IMR-90 (cell line): ENCODE data around the gene GNAI2. TPM values are rescaled to one million over a fixed set of nuclear protein-coding genes. Genes with fewer than 3 reads are reported as not detected.

ENCODE experiments used
- ATAC-seq: fragments of 200-7000 bp; cut with Tn5 transposase; 2 replicates; pipeline ENCODE4 v1.9.1; 2020; ENCODE audit warnings: low read depth, mild to moderate bottlenecking, moderate library complexity
- BruUV-seq: library from RNA; stranded (reverse); fragments of 400-500 nt; replicated peaks from 2 replicates; lab custom pipeline; 2021; lab: Mats Ljungman, UMichigan
- CTCF ChIA-PET: fragments of 300-600 bp; formaldehyde crosslinking; extraction: SDS; loops from one replicate; lab custom pipeline; 2021; ENCODE audit warnings: antibody characterized with exemption; lab: Yijun Ruan, JAX
- POLR2A ChIA-PET: fragments of 300-600 bp; sonication (Branson Sonifier 250); formaldehyde crosslinking; loops from one replicate; lab custom pipeline; 2022; ENCODE audit warnings: antibody characterized with exemption; ENCODE audit not compliant: unreplicated experiment; lab: Charles Lee
- DNase-seq: peaks from one replicate; pipeline ENCODE4 v3.0.0; 2013
- H2AFZ ChIP-seq: replicated peaks from 2 replicates; pipeline ENCODE3; 2013; ENCODE audit warnings: low read length, mild to moderate bottlenecking; ENCODE audit not compliant: poor library complexity
- H2AK5ac ChIP-seq: 2 replicates; pipeline ENCODE4 v1.6.1; 2013; ENCODE audit warnings: low read depth, low read length, inconsistent platforms
- H2AK9ac ChIP-seq: replicated peaks from 2 replicates; pipeline ENCODE3; 2013; ENCODE audit warnings: mild to moderate bottlenecking, low read depth, low read length, moderate library complexity; ENCODE audit not compliant: poor library complexity
- H2BK120ac ChIP-seq: 2 replicates; pipeline ENCODE4 v1.6.1; 2013; ENCODE audit warnings: low read depth, low read length, inconsistent platforms
- H2BK15ac ChIP-seq: 3 replicates; pipeline ENCODE4 v1.6.1; 2013; ENCODE audit warnings: low read depth, low read length, inconsistent platforms
- H2BK20ac ChIP-seq: 2 replicates; pipeline ENCODE4 v1.6.1; 2013; ENCODE audit warnings: low read depth, mild to moderate bottlenecking, inconsistent platforms, low read length, moderate library complexity
- H2BK5ac ChIP-seq: 2 replicates; pipeline ENCODE4 v1.6.1; 2013; ENCODE audit warnings: mild to moderate bottlenecking, low read depth, low read length, inconsistent platforms; ENCODE audit not compliant: poor library complexity, severe bottlenecking
- H3K14ac ChIP-seq: replicated peaks from 2 replicates; pipeline ENCODE4 v1.6.1; 2013; ENCODE audit warnings: low read depth, low read length, inconsistent platforms
- H3K18ac ChIP-seq: 2 replicates; pipeline ENCODE4 v1.6.1; 2013; ENCODE audit warnings: low read depth, low read length, control low read depth
- H3K23ac ChIP-seq: 2 replicates; pipeline ENCODE4 v1.6.1; 2013; ENCODE audit warnings: low read depth, low read length, inconsistent platforms
- H3K27ac ChIP-seq: 2 replicates; pipeline ENCODE4 v1.5.1; 2013; ENCODE audit warnings: mild to moderate bottlenecking, control low read depth, low read length; ENCODE audit not compliant: insufficient read depth
- H3K27me3 ChIP-seq: 2 replicates; pipeline ENCODE4 v1.6.1; 2013; ENCODE audit warnings: low read length; ENCODE audit not compliant: control insufficient read depth, insufficient read depth
- H3K36me3 ChIP-seq: 2 replicates; pipeline ENCODE4 v1.6.1; 2013; ENCODE audit warnings: low read length, mixed read lengths; ENCODE audit not compliant: control insufficient read depth, insufficient read depth
- H3K4ac ChIP-seq: 2 replicates; pipeline ENCODE4 v1.6.1; 2013; ENCODE audit warnings: low read depth, low read length, inconsistent platforms
- H3K4me1 ChIP-seq: 2 replicates; pipeline ENCODE4 v1.6.1; 2013; ENCODE audit warnings: low read length, mixed read lengths; ENCODE audit not compliant: control insufficient read depth, insufficient read depth
- H3K4me2 ChIP-seq: 2 replicates; pipeline ENCODE4 v1.6.1; 2013; ENCODE audit warnings: low read depth, mild to moderate bottlenecking, control low read depth, low read length, moderate library complexity
- H3K4me3 ChIP-seq: 2 replicates; pipeline ENCODE4 v1.5.1; 2013; ENCODE audit warnings: low read depth, mild to moderate bottlenecking, control low read depth, low read length, moderate library complexity; ENCODE audit not compliant: insufficient read depth
- H3K56ac ChIP-seq: 2 replicates; pipeline ENCODE4 v1.6.1; 2013; ENCODE audit warnings: low read length, inconsistent platforms; ENCODE audit not compliant: insufficient read depth; ENCODE audit errors: extremely low read depth
- H3K79me1 ChIP-seq, 2 experiments: 2 replicates each; pipeline ENCODE4 v1.6.1; 2013; ENCODE audit warnings: low read length in 2 of 2, inconsistent platforms in 1 of 2, low read depth in 1 of 2
- H3K9ac ChIP-seq: 2 replicates; pipeline ENCODE4 v1.6.1; 2013; ENCODE audit warnings: low read depth, low read length, control low read depth
- H3K9me1 ChIP-seq: 2 replicates; pipeline ENCODE4 v1.6.1; 2013; ENCODE audit warnings: low read length, inconsistent platforms; ENCODE audit not compliant: insufficient read depth
- H3K9me3 ChIP-seq: 2 replicates; pipeline ENCODE4 v1.6.1; 2013; ENCODE audit warnings: low read length; ENCODE audit not compliant: control insufficient read depth, insufficient read depth
- H4K20me1 ChIP-seq: 2 replicates; pipeline ENCODE4 v1.6.1; 2013; ENCODE audit warnings: low read length, inconsistent platforms; ENCODE audit not compliant: insufficient read depth
- H4K5ac ChIP-seq: 2 replicates; pipeline ENCODE4 v1.6.1; 2013; ENCODE audit warnings: mild to moderate bottlenecking, low read depth, low read length, control low read depth
- H4K8ac ChIP-seq, 2 experiments: 2 replicates each; pipeline ENCODE4 v1.6.1; 2013; ENCODE audit warnings: low read depth in 2 of 2, low read length in 2 of 2, control low read depth in 1 of 2, inconsistent platforms in 1 of 2
- H4K91ac ChIP-seq: 2 replicates; pipeline ENCODE4 v1.6.1; 2013; ENCODE audit warnings: low read depth, low read length, inconsistent platforms; ENCODE audit not compliant: insufficient read depth
- BHLHE40 ChIP-seq: fragments of 150-350 bp; IDR thresholded peaks from 2 replicates; pipeline ENCODE4 v1.6.1; 2016; ENCODE audit warnings: mild to moderate bottlenecking, low read depth, low read length
- CEBPB ChIP-seq: IDR thresholded peaks from 2 replicates; pipeline ENCODE4 v1.6.1; 2012; ENCODE audit warnings: low read depth, low read length, improper control_type of control experiment
- CHD1 ChIP-seq: IDR thresholded peaks from 2 replicates; pipeline ENCODE4 v1.6.1; 2012; ENCODE audit warnings: low read depth, low read length, improper control_type of control experiment
- MAFK ChIP-seq: IDR thresholded peaks from 2 replicates; pipeline ENCODE4 v1.6.1; 2012; ENCODE audit warnings: low read depth, low read length, improper control_type of control experiment
- MAZ ChIP-seq: IDR thresholded peaks from 2 replicates; pipeline ENCODE4 v1.6.1; 2012; ENCODE audit warnings: low read depth, mild to moderate bottlenecking, low read length, improper control_type of control experiment, moderate library complexity, borderline replicate concordance
- MXI1 ChIP-seq: IDR thresholded peaks from 2 replicates; pipeline ENCODE4 v1.6.1; 2012; ENCODE audit warnings: low read depth, mild to moderate bottlenecking, low read length, moderate library complexity, borderline replicate concordance
- NFE2L2 ChIP-seq: fragments of 150-350 bp; IDR thresholded peaks from 2 replicates; pipeline ENCODE4 v1.6.1; 2016; ENCODE audit warnings: low read depth, mild to moderate bottlenecking, low read length
- RAD21 ChIP-seq: IDR thresholded peaks from 2 replicates; pipeline ENCODE4 v1.6.1; 2012; ENCODE audit warnings: low read length, improper control_type of control experiment
- RCOR1 ChIP-seq: IDR thresholded peaks from 2 replicates; pipeline ENCODE4 v1.6.1; 2012; ENCODE audit warnings: mild to moderate bottlenecking, low read length, improper control_type of control experiment; ENCODE audit not compliant: insufficient replicate concordance
- RFX5 ChIP-seq: IDR thresholded peaks from 2 replicates; pipeline ENCODE4 v1.8.0; 2012; ENCODE audit warnings: low read depth, mild to moderate bottlenecking, low read length, moderate library complexity
- SMC3 ChIP-seq: fragments of 150-350 bp; IDR thresholded peaks from 2 replicates; pipeline ENCODE4 v1.6.1; 2016; ENCODE audit warnings: low read depth, mild to moderate bottlenecking, antibody characterized with exemption, low read length, moderate library complexity
- USF2 ChIP-seq: fragments of 150-350 bp; IDR thresholded peaks from 2 replicates; pipeline ENCODE4 v1.6.1; 2017; ENCODE audit warnings: mild to moderate bottlenecking, antibody characterized with exemption, low read length, low read depth
- WGBS, 2 experiments: methylation state at CpG; one replicate each; pipeline versions ENCODE4 v1.1.5 to v1.1.7; 2013; ENCODE audit warnings: missing lambda C conversion rate in 2 of 2; ENCODE audit not compliant: insufficient read length in 1 of 2; ENCODE audit errors: extremely low coverage in 2 of 2; 5-methylcytosine and 5-hydroxymethylcytosine counted together
- dilution Hi-C: fragments of 300-500 bp; cut with HindIII; formaldehyde crosslinking; loops from one replicate; pipeline ENCODE4 v1.14.3; 2018; ENCODE audit warnings: low sequenced_read_pairs; ENCODE audit not compliant: unreplicated experiment
- in situ Hi-C: fragments of 300-500 bp; cut with MboI; formaldehyde crosslinking; loops from 3 replicates; pipeline ENCODE4 v1.14.3; 2019; ENCODE audit warnings: low sequenced_read_pairs, inconsistent platforms, mixed read lengths
- intact Hi-C: fragments of 100-400 bp; cut with micrococcal nuclease; formaldehyde crosslinking; loops from 2 replicates; pipeline ENCODE4 v1.10.0; 2022
- polyA plus RNA-seq, 3 experiments: library from polyadenylated mRNA; depleted of rRNA; stranded (reverse); fragments of >200 nt; gene quantifications; 2 replicates each; pipeline ENCODE4 v1.2.3, GENCODE V29; 2012; ENCODE audit warnings: low replicate concordance in 1 of 3
- total RNA-seq: library from RNA; depleted of rRNA; stranded (reverse); fragments of >200 nt; gene quantifications from 2 replicates; pipeline ENCODE4 v1.2.3, GENCODE V29; 2012
- TF ChIP-seq, protein P1 (sequence below): fragments of 150-350 bp; IDR thresholded peaks from 2 replicates; pipeline ENCODE4 v1.6.1; 2016; ENCODE audit warnings: low read depth, mild to moderate bottlenecking, low read length, moderate library complexity, borderline replicate concordance
- TF ChIP-seq, protein P2 (sequence below): conservative IDR thresholded peaks from 2 replicates; pipeline ENCODE4 v1.5.1; 2012; ENCODE audit warnings: mild to moderate bottlenecking, low read depth, low read length, improper control_type of control experiment

The GNAI2 gene
- total and polyA plus RNA-seq, 2 of the 4 experiments (the other 2 are of a cell fraction): 867 to 1,079 TPM

DNA sequence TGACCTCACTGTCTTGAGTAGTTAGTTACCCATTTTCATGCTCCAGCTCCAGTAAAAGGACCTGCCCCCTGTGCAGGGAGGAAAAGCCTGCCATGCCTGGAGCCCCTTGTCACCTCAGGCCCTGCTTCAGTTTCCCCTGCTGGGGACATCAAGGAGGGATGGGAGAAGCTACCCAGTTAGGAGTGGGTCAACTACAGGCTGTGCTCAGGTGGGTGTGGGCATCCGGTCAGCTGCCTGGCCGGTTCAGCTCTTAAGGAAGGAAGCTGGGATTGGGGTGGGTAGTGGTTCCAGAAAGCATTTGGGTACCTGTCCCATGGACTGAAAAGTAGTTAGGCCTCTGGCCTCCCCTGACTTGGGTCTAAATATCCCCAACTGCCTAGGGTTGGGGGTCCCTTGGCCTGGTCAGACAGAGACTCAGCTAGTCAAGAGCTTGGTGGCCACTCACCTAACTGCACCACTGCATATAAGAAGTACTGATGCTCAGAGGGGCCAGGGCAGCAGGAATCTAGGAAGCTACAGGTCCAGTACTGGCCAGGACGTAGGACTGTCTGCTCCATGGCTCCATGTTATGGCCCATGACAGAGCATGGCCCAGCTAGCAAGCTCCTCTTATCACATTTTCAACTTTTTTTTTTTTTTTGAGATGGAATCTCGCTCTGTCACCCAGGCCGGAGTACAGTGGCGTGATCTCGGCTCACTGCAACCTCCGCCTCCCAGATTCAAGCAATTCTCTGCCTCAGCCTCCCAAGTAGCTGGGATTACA is 43.4 kb downstream of the GNAI2 start:
- no CpG with 5 or more reads among the region's 8 CpGs for WGBS, 2 experiments
- Histone ChIP-seq H4K91ac (no peak overlapping the region), H3K4me1 (no peaks in the 10 kb centered on the region), H3K56ac (no peak overlapping the region), H2BK15ac (no peak overlapping the region), H4K20me1 (no peaks in the 10 kb centered on the region), H3K27me3 (no peaks in the 10 kb centered on the region), H3K79me1 (no peaks in the 10 kb centered on the region), H3K9me1 (no peaks in the 10 kb centered on the region), H3K23ac (no peak overlapping the region), H2AK9ac (peak overlapping the region; percentile 88), H2BK120ac (no peak overlapping the region), H2BK5ac (no peak overlapping the region), H3K27ac (no peak overlapping the region), H3K14ac (no peak overlapping the region; the same call in 1 of the 2 replicates), H4K8ac (no peak overlapping the region), H2AFZ (no peak overlapping the region), H3K4me3 (no peak overlapping the region), H3K4me2 (no peak overlapping the region), H3K4ac (no peak overlapping the region), H3K36me3 (peaks cover 17% of the 10 kb centered on the region; the same call in 1 of the 2 replicates), H3K9ac (no peak overlapping the region), H4K5ac (no peak overlapping the region), H3K9me3 (no peaks in the 10 kb centered on the region), H3K18ac (no peak overlapping the region), H2BK20ac (no peak overlapping the region), H2AK5ac (no peak overlapping the region)
- ATAC-seq: no peak; the same call in 1 of the 2 replicates
- dilution Hi-C loops: no loop called here
- intact Hi-C loops: no loop called here
- ChIA-PET POLR2A (interaction anchor here (0.7 kb wide), 1 partner anchor 220 kb away, joined by 5 read pairs; no protein-coding TSS in a partner anchor), CTCF (interaction anchor here (0.6 kb wide), 1 partner anchor 53 kb away, joined by 5 read pairs; no protein-coding TSS in a partner anchor)
- BruUV-seq: no TSS peak
- in situ Hi-C loops: no loop called here
- no peak for DNase-seq
- TF ChIP-seq BHLHE40 (no peak), CHD1 (no peak), MAZ (no peak), RFX5 (no peak), MAFK (no peak), RCOR1 (no peak), SMC3 (no peak), RAD21 (no peak), USF2 (no peak), MXI1 (no peak), CEBPB (no peak), NFE2L2 (no peak)
- TF ChIP-seq, protein P1, sequence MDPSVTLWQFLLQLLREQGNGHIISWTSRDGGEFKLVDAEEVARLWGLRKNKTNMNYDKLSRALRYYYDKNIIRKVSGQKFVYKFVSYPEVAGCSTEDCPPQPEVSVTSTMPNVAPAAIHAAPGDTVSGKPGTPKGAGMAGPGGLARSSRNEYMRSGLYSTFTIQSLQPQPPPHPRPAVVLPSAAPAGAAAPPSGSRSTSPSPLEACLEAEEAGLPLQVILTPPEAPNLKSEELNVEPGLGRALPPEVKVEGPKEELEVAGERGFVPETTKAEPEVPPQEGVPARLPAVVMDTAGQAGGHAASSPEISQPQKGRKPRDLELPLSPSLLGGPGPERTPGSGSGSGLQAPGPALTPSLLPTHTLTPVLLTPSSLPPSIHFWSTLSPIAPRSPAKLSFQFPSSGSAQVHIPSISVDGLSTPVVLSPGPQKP: no peak
- TF ChIP-seq, protein P2, sequence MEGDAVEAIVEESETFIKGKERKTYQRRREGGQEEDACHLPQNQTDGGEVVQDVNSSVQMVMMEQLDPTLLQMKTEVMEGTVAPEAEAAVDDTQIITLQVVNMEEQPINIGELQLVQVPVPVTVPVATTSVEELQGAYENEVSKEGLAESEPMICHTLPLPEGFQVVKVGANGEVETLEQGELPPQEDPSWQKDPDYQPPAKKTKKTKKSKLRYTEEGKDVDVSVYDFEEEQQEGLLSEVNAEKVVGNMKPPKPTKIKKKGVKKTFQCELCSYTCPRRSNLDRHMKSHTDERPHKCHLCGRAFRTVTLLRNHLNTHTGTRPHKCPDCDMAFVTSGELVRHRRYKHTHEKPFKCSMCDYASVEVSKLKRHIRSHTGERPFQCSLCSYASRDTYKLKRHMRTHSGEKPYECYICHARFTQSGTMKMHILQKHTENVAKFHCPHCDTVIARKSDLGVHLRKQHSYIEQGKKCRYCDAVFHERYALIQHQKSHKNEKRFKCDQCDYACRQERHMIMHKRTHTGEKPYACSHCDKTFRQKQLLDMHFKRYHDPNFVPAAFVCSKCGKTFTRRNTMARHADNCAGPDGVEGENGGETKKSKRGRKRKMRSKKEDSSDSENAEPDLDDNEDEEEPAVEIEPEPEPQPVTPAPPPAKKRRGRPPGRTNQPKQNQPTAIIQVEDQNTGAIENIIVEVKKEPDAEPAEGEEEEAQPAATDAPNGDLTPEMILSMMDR: no peak
